NCI-H1436 treated with DMSO at 0.1 percent for 48 hours (cell line): ENCODE measurements around the gene C2orf76.
"Not testable (repeated sequence)": the region's sequence is repeated elsewhere in the genome, so short reads cannot be mapped to it uniquely, and the experiment has no call there.

Experiments used
- DNase-seq: peaks from one replicate; lab custom pipeline; 2025; lab: John Stamatoyannopoulos, UW

Gene C2orf76

DNA sequence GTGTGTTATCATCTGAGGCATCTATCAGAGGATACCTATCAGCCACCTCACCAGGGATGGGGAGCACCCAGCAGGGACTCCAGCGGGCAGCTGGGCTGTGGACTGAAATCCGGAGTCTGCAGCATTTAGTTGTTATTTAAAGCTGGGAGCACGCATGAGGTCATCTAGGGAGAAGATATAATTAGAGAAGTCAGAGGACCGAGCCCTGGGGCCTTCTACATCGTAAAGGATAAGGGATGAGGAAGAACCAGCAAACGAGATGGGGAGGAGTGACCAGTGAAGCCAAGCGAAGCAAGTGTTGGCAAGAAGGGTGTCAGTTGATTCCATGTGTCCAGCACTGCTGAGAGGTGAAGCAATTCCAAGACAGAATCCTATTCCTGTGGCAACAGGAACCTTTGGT, 72.7 kb downstream of the C2orf76 start:
- DNase-seq, result no peak

DNA sequence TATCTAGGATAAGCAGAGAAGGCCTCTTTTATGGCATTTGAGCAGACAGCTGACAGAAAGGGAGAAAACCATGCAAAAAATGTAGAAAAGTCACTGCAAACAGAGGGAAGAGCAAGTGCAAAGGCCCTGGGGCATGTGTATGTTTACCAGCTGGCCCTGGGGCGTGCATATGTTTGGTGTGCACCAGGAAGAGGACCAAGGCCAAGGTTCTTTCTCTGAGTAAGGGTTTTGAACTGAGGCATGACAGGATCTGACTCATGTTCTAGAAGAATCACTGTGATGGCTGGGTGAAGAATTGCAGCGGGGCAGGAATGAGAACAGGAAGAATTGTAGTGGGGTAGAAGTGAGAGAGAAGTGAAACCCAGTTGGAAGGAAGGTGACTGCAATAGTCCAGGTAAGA, 73.4 kb downstream of the C2orf76 start:
- DNase-seq, result no peak

DNA sequence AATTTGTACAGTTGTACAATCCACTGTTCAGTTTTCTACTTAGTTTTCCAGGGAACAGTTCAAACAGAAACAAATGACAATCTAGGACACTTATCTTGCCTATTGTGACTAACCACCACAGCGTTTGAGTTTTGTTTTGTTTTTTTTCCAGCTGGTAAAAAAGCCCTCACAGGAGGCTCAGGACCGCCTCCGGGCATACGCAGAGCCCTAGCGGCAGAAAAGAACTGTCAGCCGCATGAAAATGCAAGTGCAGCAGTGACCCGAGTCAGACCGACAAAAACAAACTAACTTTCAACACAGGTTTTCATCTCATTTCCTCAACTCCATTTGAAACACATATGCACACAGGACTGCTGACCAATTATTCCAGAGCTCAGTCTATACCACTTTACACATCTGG, 74.4 kb downstream of the C2orf76 start:
- no peak for DNase-seq

DNA sequence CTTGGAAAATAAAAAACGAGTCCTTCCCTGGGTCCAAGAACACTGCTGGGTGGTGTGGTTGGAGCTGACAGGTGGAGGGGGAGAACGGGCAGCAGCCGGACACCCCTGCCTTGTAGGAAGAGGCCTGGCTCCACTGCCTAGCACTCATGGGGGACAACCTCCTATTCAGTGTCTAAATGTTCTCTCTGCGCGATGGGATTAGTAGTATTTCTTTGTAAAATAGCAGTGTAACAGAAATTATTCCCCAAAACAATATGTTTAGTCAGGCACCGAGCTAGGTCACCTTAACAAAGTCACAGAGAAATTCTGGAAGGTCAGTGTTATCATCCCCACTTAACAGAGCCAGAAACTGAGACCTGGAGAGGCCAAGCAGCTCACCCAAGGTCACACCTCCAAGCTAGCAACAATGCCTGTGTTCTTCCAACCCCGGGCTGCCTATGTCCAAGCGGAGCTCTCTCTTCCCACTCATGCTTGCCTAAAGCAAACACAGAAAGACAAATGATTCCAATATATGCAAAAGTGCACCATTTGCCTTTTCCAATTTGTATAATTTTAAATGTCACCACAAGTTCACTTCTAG, 75.0 kb downstream of the C2orf76 start:
- DNase-seq, result no peak

DNA sequence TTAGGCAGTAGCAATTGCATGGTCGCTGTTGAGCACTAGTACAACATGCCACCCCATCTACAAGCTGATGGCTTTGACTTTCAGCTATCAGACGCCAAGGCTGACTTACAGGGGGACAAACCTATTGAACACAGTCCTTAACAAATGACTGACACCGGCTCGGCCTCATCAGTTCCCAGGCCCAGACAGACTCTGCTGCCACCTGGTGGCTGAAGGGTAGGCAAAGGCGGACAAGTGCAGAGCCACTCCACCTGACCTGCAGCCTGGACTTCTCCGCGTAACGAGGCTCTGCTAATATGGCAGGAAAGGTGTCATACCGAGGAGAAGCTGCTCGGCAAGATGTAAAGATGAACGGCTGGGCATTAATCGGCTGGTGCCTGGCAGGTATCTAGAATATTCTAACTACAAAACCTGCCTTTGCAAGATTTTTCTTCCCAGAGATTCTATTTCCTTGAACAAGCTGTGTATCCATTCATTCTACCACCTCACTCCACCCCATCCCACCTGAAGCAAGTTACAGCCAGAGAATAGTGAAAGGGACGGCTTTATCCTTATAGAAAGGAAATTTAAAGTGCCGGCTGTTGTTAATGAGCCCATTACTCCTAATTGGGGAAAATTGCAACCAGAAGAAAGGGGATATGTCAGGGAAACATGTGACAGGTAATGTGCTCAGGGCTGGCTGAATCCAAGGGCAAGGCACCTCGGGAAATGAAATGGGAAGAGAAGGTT, 75.6 kb downstream of the C2orf76 start:
- peak; percentile 8 for DNase-seq

DNA sequence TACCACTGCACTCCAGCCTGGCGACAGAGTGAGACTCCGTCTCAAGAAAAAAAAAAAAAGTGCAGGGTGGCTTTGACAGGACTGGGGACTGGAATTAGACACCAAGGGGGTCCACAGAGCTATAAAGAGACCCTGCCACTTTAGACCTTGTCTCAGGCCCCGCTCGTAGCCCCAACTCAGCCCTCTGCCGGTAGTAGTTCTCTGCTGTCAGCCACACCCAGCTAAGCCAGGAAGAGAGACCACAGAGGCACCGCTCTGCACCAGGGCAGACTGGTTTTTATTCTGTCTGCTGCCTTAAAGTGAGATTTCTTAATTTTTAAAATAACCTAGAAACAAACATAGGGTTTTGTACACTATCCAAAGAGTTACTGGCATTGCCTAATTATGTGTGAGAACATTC, 77.0 kb downstream of the C2orf76 start:
- no peak for DNase-seq

DNA sequence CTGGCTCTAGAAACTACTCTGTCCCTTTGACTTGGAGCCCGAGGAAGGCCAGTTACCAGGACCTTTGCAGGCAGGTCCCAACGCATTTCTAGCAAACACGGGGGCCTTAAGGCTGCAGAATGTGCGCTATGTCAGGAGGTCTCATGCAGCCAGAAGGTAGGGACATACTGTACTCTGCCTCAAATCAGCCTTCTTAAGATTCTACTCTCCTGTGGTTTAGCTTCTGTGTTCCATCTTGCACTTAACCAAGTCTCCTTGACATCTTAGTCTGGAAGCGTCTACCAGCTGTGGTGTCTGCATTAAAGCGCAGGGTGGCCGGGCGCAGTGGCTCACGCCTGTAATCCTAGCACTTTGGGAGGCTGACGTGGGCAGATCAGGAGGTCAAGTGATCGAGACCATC, 77.5 kb downstream of the C2orf76 start:
- DNase-seq, result no peak

DNA sequence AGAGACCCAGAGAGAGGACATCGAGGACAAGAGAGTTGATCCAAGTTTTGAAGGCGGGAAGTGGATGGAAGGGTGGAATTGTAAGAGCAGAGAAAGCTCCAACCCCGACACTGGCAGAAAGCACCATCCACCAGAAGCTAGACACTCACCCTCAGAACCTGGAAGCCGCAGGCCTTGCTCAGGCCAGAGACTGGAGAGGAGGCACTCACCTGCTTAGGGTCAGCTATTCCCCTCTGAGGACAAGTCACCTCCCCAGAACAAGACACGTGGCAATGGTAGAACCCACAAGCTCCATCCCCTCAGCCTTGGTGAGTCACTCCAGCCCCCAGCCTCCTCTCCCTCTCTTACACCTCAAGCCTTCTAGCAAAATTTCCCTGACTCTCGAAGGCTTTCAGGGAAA, 78.1 kb downstream of the C2orf76 start:
- no peak for DNase-seq

DNA sequence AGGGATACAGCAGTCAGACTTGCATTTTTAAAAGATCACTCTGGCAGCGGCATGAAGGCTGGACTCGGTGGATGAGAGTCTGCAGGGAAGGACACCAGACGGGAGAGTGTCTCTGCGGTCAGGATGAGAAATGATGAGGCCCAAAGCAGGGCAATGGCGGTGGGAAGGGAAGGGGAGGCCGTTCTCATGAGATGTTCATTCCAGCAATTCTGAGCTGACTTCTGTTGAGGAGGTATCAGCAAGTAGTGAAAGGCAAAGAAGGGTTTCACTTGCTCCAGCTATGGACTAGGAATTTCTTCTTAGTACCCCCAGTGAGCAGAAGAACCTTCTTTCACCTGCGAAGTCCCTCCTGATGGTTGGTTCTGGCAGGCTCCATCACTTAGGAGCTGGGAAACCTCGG, 80.0 kb downstream of the C2orf76 start:
- no peak for DNase-seq

DNA sequence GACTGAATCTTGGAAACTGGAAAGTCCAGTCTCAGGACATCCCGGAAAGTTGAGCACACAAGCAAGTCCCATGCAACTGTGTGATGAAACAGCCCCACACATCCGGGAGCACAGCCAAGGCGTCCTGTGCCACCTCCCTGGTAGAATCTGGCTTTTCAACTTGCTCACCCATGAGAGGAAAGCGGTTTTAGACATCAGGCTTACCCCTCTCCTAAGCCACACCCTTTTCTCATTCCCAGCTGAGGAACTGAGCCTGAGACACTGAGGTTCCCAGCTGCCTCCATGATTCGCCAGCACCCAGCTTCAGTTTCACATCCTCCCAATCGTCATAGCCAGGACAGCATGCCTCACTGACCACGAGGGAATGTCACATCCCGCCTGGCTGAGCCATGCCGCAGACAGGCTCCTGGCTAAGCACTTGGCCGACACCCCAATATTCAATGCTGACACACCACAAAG, 82.7 kb downstream of the C2orf76 start:
- DNase-seq, result no peak

DNA sequence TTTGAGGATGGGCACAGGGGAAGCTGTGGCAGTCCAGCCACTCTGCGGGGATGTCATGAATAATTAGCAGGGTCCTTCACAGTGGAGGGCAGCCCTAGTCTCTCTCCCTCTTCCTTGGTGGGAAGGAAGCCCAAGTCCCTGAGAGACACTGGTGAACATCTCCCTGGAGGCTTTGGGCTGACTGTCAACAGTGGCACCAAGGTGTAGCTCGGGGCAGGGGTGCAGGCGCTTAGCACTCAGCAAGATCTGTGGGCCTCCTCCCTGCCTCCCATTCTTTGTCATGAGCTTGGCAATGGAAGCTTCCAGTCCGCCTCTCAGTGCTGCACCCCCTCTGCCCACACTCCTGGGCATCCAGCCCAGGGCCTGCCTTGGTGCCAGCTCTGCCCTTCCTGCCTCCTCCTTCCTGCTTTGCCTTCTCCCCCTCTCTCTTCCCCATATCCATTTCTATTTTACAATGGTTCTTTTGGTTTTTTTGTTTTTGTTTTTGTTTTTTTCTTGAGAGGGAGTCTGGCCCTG, 83.6 kb downstream of the C2orf76 start:
- no peak for DNase-seq

DNA sequence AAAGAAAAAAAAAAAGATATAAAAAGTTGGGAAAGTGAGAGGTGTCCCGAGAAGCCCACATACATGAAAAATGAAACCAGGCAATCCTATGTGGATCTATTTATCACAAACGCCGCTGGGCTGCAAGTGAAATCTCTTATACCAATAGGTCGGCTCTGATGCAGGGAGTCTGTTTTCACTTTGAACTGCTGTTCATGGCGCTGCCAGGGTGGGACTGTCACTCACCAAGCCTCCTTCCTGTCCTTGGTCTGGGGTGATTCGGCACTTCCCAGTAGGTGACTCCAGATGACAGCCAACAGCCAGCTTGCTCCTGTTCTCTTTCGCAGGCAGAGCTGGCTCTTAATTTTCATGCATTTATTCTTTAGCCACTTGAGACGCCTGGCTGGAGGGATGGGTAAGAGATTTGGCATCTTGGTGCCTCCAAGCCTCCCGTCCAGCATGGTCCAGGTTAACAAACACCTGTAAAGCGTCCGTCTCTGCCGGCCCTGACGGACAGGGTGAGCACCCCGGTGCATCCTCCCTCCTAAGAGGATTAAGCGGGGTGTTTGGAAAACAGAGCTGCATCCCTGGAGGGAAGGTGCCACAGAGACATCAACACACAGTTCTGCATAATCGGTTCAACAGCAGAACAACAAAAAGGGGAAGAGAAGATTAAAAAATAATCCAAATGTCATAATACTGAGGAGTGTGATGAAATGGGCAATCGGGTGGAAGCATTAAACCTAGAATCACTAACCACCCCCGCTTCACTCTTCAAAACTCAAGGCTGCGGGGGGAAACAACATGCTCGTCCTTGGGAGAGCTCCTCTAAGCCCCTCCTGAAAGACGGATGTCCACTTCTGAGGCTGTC, 84.3 kb downstream of the C2orf76 start:
- DNase-seq, result no peak

DNA sequence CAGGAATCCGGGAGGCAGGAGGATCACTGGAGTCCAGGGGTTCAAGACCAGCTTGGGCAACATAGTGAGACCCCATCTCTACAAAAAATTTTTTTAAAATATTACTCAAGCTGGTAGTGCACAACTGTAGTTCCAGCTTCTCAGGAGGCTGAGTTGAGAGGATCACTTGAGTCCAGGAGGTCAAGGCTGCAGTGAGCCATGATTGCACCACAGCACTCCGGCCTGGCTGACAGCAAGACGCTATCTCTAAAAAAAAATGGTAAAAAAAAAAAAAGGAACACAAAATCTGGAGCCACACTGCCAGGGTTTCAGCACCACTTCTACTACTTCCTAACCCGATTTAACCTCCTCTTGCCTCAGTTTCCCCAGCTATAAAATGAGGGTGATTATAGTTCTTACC, 86.0 kb downstream of the C2orf76 start:
- no peak for DNase-seq

DNA sequence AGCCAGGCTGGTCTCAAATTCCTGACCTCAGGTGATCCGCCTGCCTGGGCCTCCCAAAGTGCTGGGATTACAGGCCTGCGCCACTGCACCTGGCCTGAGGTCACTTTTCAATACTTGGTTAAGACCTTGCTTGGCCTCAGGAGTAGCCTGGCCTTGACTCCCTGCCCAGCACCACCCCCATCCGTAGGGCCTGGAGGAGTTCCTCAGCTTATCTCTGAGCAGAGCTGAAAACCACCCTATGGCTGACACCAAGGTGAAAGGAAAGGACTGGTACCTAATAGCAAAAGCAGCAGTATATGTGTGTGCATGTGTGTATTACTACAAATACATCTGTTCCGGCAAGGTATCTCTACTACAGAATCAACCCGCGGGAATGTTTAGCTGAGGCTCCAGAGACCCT, 87.0 kb downstream of the C2orf76 start:
- DNase-seq, result no peak

DNA sequence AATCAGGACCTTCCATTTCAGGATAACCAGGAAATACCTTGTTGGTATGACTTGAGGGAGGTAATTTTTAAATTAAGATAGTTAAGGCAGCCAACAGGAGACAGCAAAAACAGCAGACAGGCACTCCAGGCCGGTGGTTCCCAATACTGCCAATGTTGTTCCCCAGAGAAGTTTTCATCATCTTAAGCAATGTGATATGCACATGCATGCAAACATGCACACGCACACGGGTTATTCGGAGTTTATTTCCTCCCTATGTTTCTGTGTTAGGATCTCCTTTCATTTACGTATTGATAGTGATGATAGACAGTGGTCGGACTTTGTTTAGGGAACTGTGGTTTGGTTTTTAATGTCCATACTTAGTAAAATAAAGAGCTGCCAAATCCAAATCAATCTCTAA, 87.7 kb downstream of the C2orf76 start:
- no peak for DNase-seq

DNA sequence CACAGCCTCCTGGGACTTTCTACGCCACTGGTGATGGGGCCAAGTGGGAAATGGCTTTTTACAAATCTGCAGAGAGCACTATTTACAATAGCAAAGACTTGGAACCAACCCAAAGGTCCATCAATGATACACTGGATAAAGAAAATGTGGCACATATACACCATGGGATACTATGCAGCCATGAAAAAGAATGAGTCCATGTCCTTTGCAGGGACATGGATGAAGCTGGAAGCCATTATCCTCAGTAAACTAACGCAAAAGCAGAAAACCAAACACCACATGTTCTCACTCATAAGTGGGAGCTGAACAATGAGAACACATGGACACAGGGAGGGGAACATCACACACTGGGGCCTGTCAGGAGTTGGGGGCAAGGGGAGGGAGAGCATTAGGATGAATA, 88.2 kb downstream of the C2orf76 start:
- not testable (repeated sequence) for DNase-seq

DNA sequence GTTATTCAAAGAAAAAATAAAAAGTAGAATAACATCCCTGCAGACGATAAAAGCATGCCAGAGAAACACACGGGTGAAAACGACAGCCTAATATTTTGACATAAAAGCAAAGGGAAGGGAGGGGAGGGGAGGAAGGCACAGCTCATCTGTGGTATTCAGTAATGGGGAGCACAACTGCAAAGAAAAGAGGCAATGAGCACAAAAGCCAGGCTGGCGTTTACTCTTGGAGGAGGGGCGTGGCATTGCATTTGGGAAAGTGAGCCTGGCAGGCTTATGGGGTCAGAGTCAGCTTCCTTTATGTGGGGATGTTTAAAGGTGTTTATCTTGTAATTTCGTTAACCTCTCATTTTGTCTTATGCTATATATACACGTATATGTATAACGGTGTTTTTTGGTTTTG, 89.8 kb downstream of the C2orf76 start:
- no peak for DNase-seq

DNA sequence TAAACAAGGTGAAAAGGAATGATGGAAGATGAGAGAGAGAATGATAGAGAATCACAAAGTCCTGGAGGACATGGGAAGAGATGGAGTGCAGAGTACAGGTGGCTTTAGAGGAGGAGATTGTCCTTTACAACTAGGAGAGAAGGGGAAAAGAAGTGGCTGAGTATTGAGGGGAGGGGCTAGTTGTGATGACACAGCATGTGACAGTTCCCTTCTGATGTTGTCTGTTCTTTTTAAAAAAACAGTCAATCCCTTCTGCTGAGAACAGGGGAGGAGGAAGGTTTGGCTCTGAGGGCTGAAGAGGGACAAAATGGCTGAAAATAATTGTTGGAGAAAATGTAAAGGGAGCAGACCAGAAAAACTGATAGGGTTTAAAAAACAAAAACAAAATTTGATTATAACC, 99.0 kb downstream of the C2orf76 start:
- DNase-seq, result no peak

DNA sequence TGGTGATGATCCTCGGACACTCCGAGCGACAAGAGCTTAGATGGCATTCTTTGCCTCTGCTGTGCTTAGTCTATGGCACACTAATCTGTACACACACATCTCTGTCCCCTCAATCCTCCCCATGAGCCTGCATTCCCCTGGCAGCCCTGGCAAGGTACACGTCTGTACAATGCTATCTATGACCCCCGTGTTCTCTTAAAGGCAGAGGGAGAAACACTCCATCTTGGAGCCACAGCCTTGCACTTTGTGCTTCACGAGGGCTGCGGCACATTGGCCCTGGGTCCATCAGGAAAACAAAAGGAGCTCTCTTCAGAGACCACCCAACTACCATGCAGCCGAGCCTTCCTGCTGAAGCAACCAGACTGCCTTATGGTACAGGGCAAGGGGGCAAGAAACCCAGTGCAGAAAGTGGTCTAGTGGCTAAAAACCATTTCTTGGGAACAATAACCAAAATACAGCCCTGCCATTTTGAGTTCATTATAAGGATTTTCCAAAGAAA, 100.5 kb downstream of the C2orf76 start:
- no peak for DNase-seq

DNA sequence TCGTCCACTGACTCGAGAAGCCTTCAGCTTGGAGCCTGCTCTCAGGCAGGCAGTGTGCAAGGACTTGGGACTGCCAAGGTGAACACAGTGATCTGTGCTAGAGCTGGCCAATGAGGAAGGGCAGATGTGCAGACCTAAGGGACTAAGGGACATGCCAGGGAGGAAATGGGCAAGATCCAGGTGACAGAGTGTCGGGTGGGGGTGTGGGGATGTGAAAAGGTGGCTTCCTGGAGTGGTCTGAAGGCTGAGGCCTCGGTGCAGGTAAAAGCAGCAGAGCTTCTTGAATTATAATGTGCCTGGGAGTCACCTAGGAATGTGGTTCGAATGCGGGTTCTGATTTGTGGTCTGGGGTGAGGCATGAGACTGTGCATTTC, 101.0 kb downstream of the C2orf76 start:
- no peak for DNase-seq

DNA sequence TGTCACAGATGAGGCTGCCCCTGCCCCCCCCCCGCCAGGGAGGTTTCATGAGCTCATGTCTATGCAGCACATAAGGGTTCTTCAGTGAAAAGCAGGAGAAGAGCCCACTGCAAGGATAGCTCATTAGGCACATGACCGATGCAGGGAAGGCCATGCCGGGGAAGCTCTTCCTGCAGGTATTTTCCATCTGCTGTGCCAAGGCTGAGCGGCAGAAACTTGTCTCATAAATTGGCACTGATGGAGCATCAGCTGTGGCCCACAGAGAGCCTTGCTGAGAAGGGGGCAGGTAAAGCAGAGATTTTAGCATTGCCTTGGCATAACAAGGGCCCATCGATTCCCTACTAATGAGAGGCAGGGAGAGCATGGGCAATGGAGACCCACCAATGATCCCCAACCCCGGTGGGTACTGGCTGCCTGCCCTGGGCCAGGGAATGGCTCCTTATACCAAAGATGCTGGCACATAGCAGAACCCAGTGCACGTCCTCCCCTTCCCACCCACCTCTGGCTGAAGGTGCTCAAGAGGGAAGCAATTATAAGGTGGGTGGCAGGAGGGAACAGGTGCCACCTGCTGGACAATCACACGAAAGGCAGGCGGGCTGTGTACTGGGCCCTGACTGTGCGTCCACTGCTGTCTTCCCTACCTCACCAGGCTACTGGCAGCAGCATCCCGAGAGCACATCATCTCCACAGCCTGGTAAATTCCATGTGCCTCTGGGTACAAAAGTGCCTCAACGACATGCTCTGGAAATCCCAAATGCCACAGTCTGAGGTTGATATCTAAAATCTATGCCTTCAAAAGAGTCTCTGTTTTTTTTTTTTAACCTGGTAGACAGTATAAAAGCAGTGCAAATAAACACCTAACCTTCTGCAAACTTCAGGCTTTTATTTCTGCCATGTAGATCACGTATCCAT, 101.6 kb downstream of the C2orf76 start:
- no peak for DNase-seq

DNA sequence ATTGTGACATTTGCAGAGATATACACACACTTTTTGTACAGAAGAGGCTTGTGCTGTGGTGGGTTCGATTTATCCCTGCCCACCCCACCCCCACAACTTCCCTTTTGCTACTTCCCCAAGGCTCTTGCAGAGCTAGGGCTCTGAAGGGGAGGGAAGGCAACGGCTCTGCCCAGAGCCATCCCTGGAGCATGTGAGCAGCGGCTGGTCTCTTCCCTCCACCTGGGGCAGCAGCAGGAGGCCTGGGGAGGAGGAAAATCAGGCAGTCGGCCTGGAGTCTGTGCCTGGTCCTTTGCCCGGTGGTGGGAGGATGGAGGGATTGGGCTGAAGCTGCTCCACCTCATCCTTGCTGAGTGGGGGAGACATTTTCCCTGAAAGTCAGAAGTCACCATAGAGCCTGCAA, 103.0 kb downstream of the C2orf76 start:
- no peak for DNase-seq
